ENCODE measurements around the gene ATP6V1F.

Gene ATP6V1F

DNA sequence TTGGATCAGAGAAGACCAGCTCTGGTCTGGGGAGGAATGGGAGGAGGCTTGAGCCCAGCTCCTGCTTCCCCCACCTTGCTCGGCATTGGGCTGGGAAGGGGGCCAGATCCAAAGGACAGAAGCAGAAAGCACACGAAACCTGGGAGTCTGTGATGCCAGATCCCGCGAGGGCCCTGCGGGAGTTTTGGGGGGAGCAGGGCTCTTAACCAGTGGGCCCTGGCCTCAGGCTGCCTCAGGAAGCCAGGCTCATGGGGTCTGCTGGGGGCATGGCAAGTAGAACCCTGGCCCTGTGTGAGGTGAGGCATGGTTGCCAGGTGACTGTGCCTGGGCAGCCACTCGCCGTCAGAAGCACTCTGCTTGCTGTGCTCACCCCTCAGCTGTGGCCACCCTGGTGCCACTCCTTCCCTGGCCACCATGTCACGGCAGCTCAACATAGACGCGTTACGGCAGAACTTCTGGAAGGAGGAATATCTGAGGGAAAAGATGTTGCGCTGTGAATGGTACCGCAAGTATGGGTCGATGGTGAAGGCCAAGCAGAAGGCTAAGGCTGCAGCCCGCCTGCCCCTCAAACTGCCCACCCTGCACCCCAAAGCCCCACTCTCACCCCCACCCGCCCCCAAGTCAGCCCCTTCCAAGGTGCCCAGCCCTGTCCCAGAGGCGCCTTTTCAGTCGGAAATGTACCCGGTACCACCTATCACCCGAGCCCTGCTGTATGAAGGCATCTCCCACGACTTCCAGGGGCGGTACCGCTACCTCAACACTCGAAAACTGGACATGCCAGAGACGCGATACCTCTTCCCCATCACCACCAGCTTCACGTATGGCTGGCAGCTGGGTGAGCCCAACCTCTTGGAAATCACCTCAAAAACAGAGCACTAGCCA is 3.6 kb downstream of the ATP6V1F start:
- H3K27me3 ChIP-seq (replicated peaks; ENCODE audit: control insufficient read depth, insufficient read depth, low read length): no peaks in the 10 kb centered on the region
- no peak for DNase-seq (ENCODE audit: low read depth)

DNA sequence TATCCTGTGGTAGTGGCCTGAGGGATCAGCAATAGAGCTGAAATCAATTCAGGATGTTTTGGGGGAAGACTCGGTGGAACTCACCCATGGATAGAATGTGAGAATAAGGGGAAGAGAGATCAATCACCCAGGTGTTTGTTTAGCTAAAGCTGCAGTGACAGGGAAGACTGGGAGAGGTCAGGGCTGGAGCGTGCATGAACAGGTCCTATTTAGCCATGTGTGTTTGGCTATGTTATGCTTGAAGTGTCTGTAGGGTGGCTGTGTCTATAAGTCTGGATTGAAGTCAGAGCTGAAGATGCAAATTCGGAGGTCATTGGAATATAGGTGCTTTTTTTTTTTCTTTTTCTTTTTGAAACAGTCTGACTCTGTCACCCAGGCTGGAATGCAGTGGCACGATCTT is 4.6 kb downstream of the ATP6V1F start:
- Histone ChIP-seq H3K36me3 (ENCODE audit: control insufficient read depth, insufficient read depth, low read length, severe bottlenecking) (peaks cover 16% of the 10 kb centered on the region), H3K4me1 (ENCODE audit: control insufficient read depth, insufficient read depth, low read length) (peaks cover 20% of the 10 kb centered on the region), H3K9ac (ENCODE audit: low read length) (no peak overlapping the region), H3K9me3 (ENCODE audit: control insufficient read depth, low read length) (no peaks in the 10 kb centered on the region), H3K4me3 (ENCODE audit: low read length) (no peak overlapping the region), H3K27me3 (replicated peaks; ENCODE audit: control insufficient read depth, insufficient read depth, low read length) (no peaks in the 10 kb centered on the region)
- DNase-seq (ENCODE audit: low read depth): no peak

More for the DNA sequence above, 3.6 kb downstream of the ATP6V1F start:
- peaks cover 23% of the 10 kb centered on the region for H3K4me1 ChIP-seq (ENCODE audit: control insufficient read depth, insufficient read depth, low read length)
- no peak overlapping the region for H3K4me3 ChIP-seq (ENCODE audit: low read length)
- peaks cover 16% of the 10 kb centered on the region for H3K36me3 ChIP-seq (ENCODE audit: control insufficient read depth, insufficient read depth, low read length, severe bottlenecking)
- no peak overlapping the region for H3K9ac ChIP-seq (ENCODE audit: low read length)
- H3K9me3 ChIP-seq (ENCODE audit: control insufficient read depth, low read length): no peaks in the 10 kb centered on the region

DNA sequence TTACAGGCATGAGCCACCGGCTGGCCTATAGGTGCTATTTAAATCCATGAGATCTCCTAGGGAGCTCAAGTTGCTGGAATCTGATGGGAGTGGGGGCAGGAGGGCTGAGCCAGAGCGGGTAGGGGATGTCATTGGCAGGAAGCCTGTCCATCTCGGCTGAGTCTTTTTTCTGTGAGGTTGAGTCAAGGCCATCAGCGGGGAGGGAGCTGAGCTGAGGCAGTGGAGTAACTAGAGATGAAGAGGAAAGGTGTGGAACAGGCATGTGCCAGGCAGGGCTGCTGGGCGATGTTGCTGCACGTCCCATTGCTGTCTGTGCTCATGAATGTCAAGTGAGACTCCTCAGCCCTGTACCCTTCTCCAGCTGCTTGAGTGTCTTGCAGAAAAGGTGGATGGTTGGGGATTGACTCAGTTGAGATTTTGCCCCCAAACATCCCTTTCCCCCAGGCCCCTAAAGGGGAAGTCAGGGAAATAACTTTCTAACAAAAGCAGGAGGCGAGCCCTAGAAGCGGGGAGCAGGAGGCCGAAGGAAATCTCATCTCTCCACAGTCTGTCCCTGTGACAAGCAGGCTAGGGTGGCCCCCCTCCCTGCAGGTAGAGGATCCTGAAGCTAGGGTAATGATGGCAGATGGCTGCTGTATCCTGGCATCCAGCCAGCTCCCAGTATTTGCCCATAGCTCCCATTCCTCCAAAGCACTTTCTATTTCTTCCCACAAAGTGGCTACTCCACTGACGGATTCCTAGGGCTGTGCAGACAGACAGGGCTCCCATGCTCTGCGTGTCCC is 5.4 kb downstream of the ATP6V1F start:
- Histone ChIP-seq H3K9ac (ENCODE audit: low read length) (no peak overlapping the region), H3K27me3 (replicated peaks; ENCODE audit: control insufficient read depth, insufficient read depth, low read length) (no peaks in the 10 kb centered on the region), H3K4me3 (ENCODE audit: low read length) (no peak overlapping the region), H3K4me1 (ENCODE audit: control insufficient read depth, insufficient read depth, low read length) (peaks cover 18% of the 10 kb centered on the region), H3K36me3 (ENCODE audit: control insufficient read depth, insufficient read depth, low read length, severe bottlenecking) (peaks cover 16% of the 10 kb centered on the region), H3K9me3 (ENCODE audit: control insufficient read depth, low read length) (no peaks in the 10 kb centered on the region)
- DNase-seq (ENCODE audit: low read depth): no peak

DNA sequence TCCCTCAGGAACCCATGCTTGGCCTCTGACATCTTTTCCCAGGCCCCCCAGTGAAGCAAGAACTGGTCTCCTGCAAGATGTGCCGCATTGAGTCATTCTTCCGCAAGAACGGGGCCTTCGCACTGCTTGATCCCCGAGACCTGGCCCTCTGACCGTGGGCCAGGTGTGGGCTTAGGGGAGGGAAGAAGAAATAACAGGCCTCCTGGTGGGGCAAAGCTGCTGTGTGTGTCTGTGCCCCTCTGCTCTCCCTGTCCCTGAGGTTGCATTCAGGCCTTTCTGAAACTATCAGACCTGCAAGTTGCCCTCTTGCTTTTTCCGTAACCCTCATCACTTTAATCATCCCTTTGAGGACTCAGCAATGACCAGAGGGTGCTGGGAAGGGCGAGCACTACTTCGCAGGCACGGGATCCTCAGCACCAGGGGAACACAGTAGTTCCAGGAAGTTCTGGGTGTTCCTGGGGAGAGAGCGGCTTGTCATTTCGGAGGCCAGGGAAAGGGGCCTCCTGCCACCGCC is 6.0 kb downstream of the ATP6V1F start:
- H3K9me3 ChIP-seq (ENCODE audit: control insufficient read depth, low read length): no peaks in the 10 kb centered on the region
- no peak for DNase-seq (ENCODE audit: low read depth)
- peak overlapping the region; percentile 51 for H3K9ac ChIP-seq (ENCODE audit: low read length)
- peak overlapping the region; percentile 70 for H3K4me3 ChIP-seq (ENCODE audit: low read length)
- peaks cover 14% of the 10 kb centered on the region for H3K4me1 ChIP-seq (ENCODE audit: control insufficient read depth, insufficient read depth, low read length)
- H3K36me3 ChIP-seq (ENCODE audit: control insufficient read depth, insufficient read depth, low read length, severe bottlenecking): peaks cover 16% of the 10 kb centered on the region
- no peaks in the 10 kb centered on the region for H3K27me3 ChIP-seq (replicated peaks; ENCODE audit: control insufficient read depth, insufficient read depth, low read length)

DNA sequence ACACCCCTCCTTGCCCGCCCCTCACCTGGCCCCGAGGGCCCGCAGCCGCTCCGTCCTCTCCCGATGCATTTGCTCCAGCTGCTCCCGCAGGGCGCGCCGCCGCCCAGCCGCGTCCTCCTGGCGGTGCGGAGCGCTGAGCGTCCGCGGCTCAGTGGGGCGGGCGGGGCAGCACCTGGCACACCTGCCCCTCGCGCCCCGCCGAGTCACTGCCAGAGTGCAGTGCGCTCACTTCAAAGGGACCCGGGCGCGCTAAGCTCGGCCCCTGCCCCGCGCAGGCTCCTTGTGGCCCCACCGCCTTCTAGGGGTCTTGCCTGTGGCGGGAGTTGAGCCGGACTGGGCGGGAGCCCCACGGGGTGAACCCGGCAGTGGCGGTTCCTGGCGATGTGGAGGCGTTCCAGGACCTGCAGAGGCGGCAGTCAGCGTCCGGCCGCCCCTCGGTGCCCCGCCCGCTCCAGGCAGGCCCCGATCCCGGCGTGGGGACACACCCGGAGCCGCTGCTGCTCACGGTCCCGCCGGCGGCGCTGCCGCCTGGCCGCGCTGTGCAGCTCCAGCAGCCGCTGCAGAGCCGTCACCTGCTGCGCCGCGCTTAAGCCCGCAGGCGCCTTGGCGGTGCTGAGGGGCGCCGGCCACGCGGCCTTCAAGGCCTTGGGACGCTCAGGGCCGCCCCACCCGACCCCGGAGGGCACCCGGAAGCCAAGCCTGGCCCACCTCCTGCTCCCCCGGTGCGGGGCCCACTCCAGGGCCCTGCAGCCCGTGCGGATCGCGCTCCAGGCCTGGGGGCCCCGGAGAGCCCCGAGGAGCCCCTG is 6.7 kb downstream of the ATP6V1F start:
- Histone ChIP-seq H3K36me3 (ENCODE audit: control insufficient read depth, insufficient read depth, low read length, severe bottlenecking) (peaks cover 16% of the 10 kb centered on the region), H3K4me1 (ENCODE audit: control insufficient read depth, insufficient read depth, low read length) (peaks cover 11% of the 10 kb centered on the region), H3K9me3 (ENCODE audit: control insufficient read depth, low read length) (no peaks in the 10 kb centered on the region), H3K9ac (ENCODE audit: low read length) (peak overlapping the region; percentile 51), H3K27me3 (replicated peaks; ENCODE audit: control insufficient read depth, insufficient read depth, low read length) (no peaks in the 10 kb centered on the region), H3K4me3 (ENCODE audit: low read length) (peak overlapping the region; percentile 70)
- peak; percentile 70 for DNase-seq (ENCODE audit: low read depth)

DNA sequence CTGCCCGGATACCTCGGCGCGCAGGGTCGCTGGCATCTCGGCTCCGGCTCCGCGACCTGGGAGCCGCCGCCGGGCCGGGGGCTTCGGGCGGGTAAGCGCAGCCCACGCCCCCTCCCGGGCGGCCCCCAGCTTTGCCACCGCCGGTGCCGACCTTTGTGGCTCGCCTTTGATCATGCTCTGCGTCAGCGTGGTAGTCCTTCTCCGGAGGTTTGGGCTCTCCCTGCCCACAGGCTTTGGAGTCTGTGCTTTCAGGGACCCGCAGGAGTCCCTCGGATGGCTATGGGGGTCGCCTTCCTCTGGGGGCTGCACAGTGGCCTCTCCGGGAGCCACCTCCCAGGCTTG is 7.3 kb downstream of the ATP6V1F start:
- Histone ChIP-seq H3K36me3 (ENCODE audit: control insufficient read depth, insufficient read depth, low read length, severe bottlenecking) (peaks cover 12% of the 10 kb centered on the region), H3K9ac (ENCODE audit: low read length) (peak overlapping the region; percentile 51), H3K4me1 (ENCODE audit: control insufficient read depth, insufficient read depth, low read length) (peaks cover 11% of the 10 kb centered on the region), H3K4me3 (ENCODE audit: low read length) (peak overlapping the region; percentile 70), H3K9me3 (ENCODE audit: control insufficient read depth, low read length) (no peaks in the 10 kb centered on the region), H3K27me3 (replicated peaks; ENCODE audit: control insufficient read depth, insufficient read depth, low read length) (no peaks in the 10 kb centered on the region)
- no peak for DNase-seq (ENCODE audit: low read depth)

DNA sequence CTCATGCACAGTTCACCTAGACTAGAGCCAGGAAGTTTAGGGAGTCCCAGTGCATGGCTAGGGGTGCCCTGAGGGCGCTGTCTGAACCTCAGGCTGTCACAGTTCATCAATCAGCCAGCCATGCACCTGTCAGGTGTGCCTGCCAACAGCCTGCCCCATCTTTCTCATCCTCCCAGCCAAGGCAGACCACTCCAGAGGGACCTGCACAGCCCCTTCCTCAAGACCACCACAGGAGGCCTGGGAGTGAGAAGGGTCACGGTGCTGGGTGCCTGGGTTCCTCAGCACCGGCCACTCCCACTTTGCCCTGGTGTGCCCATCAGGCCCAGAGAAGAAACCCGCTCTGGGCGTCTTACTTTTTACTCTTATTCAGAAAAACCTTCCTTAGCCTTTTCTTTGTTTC is 8.4 kb downstream of the ATP6V1F start:
- Histone ChIP-seq H3K4me1 (ENCODE audit: control insufficient read depth, insufficient read depth, low read length) (peaks cover 11% of the 10 kb centered on the region), H3K36me3 (ENCODE audit: control insufficient read depth, insufficient read depth, low read length, severe bottlenecking) (peaks cover 3% of the 10 kb centered on the region), H3K27me3 (replicated peaks; ENCODE audit: control insufficient read depth, insufficient read depth, low read length) (no peaks in the 10 kb centered on the region), H3K9me3 (ENCODE audit: control insufficient read depth, low read length) (no peaks in the 10 kb centered on the region), H3K9ac (ENCODE audit: low read length) (no peak overlapping the region), H3K4me3 (ENCODE audit: low read length) (no peak overlapping the region)
- DNase-seq (ENCODE audit: low read depth): no peak

DNA sequence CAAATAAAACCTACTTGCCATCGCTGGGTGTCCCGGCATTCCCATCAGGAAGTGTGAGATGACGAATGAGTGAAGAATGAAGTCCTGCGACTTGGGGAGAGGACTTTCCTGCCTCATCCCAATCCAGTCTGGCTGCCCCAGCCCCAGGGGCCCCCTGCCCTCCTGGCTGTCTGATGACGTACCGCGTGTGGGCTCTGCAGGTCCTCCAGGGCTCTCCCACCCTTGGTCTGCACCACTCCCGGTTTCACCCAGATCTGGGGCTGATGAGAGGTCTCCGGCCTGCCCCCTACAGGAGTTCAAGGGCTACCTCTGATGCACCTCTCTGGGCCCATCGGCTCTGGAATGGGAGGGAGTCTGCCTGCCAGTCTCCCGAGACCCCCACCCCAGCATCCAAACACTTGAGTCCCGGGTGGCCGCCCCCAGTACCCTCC is 9.8 kb downstream of the ATP6V1F start:
- Histone ChIP-seq H3K36me3 (ENCODE audit: control insufficient read depth, insufficient read depth, low read length, severe bottlenecking) (no peaks in the 10 kb centered on the region), H3K4me3 (ENCODE audit: low read length) (no peak overlapping the region), H3K4me1 (ENCODE audit: control insufficient read depth, insufficient read depth, low read length) (peaks cover 11% of the 10 kb centered on the region), H3K9me3 (ENCODE audit: control insufficient read depth, low read length) (no peaks in the 10 kb centered on the region), H3K27me3 (replicated peaks; ENCODE audit: control insufficient read depth, insufficient read depth, low read length) (no peaks in the 10 kb centered on the region), H3K9ac (ENCODE audit: low read length) (no peak overlapping the region)
- DNase-seq (ENCODE audit: low read depth): no peak

DNA sequence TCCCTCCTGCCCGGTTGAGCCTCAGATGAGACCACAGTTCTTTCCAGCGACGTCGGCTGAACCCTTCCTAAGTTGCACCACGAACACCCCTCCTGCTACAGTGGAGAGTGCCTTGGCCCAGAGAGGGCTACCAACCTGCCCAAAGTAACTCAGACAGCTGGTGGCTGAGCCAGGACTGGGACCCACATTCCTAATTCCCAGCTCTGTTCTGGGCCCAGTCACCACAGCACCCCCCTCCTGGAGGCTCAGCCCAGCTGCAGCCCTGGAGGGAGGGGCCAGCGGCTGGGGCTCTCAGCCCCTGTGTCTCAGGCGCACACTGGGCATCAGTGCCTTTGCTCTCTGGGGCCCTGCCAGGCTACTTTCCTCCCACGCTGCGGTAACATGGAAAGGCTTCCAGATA is 10.6 kb downstream of the ATP6V1F start:
- Histone ChIP-seq H3K27me3 (replicated peaks; ENCODE audit: control insufficient read depth, insufficient read depth, low read length) (no peaks in the 10 kb centered on the region), H3K9me3 (ENCODE audit: control insufficient read depth, low read length) (no peaks in the 10 kb centered on the region), H3K36me3 (ENCODE audit: control insufficient read depth, insufficient read depth, low read length, severe bottlenecking) (no peaks in the 10 kb centered on the region), H3K9ac (ENCODE audit: low read length) (no peak overlapping the region), H3K4me3 (ENCODE audit: low read length) (no peak overlapping the region), H3K4me1 (ENCODE audit: control insufficient read depth, insufficient read depth, low read length) (peaks cover 11% of the 10 kb centered on the region)
- no peak for DNase-seq (ENCODE audit: low read depth)

DNA sequence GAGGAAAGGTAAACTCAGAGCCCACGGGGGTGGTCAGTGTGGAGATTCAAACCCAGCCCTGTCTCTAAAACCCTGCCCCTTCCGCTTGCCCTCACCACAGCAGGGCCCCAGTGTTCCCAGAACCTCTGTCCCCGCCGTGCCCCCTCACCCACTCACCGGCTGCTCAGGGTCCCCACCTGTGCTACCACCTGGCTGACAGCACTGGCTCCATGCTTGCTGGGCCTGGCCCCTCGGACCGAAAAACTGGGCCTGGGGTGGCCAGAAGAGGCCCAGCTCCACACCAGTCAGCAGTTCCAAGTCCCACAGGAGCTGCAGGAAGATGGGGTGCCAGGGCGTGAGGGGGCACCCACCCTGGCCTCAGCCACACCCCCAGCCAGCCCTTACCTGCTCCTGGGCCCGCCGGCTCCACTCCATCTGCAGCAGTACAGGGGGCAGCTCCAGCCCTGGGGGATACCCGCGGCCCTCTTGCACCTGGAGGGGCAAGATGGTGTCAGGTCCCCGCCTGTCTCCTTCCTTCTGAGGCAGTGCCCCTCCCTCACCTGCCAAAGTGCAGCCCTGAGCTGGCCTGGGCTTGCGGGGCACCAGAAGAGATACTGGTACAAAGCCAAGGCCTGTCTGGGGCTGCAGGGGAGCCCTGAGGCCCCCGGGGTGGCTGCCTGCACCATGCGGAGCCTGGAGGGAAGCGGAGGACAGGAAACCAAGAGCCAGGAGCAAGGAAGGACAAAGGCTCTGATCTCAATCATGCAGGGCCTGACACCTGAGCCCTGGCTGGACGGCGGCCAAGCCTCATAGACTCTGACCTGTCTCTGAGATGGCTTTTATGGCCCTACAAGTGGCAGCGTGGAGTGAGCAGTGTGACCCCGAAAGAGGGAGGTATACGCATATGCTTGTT is 11.7 kb downstream of the ATP6V1F start:
- Histone ChIP-seq H3K4me3 (ENCODE audit: low read length) (no peak overlapping the region), H3K4me1 (ENCODE audit: control insufficient read depth, insufficient read depth, low read length) (no peaks in the 10 kb centered on the region), H3K36me3 (ENCODE audit: control insufficient read depth, insufficient read depth, low read length, severe bottlenecking) (no peaks in the 10 kb centered on the region), H3K9ac (ENCODE audit: low read length) (no peak overlapping the region), H3K27me3 (replicated peaks; ENCODE audit: control insufficient read depth, insufficient read depth, low read length) (no peaks in the 10 kb centered on the region), H3K9me3 (ENCODE audit: control insufficient read depth, low read length) (no peaks in the 10 kb centered on the region)
- DNase-seq (ENCODE audit: low read depth): no peak

All from adipocyte (in vitro differentiated cells).